Inferior parietal cortex (tissue), 1 donor: Measurements from ENCODE around the gene MERTK.
"Not testable (repeated sequence)": the region's sequence is repeated elsewhere in the genome, so short reads cannot be mapped to it uniquely, and the experiment has no call there.

Experiments
- DNase-seq: peaks from one replicate; pipeline ENCODE4 v3.0.0-alpha.2; 2016; ENCODE audit errors: extremely low spot score

MERTK gene

DNA sequence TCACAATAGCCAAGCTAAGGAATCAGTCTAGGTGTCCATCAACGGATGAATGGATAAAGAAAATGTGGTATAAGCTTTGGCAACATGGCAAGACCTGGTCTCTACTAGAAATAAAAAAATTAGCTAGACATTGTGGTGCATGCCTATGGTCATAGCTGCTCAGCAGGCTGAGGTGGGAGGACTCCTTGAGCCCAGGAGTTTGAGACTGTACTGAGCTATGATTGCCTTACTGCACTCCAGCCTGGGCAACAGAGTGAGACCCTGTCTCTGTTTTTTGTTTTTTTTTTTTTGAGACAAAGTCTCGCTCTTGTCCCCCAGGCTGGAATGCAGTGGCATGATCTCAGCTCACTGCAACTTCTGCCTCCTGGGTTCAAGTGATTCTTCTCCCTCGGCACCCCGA is 11.6 kb downstream of the MERTK start:
- DNase-seq, result not testable (repeated sequence)

DNA sequence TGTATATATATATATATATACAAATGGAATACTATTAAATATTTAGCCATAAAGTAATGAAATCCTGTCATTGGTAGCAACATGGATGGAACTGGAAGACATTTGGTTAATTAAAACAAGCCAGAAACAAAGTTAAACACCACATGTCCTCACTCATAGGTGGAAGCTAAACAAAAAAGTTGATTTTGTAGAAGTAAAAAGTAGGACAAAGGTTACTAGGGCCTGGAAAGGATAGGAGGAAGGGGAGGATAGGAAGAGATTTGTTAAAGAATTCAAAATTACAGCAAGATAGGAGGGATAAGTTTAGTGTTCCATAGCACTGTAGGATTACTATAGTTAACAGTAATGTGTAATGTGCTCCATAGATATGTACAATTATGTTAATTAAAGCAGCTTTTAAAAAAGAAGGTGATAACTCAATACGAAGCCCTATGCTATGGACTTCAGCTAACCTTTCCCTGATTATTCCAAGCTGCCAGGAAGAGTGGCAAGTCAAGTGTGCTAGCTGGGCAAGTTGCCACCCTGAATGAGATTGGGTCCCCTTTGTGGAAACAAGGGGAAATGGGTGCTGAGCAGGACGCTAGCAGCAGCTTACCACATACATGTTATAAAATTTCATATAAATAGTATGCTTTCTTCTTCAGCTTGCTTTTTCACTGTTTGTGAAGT is 12.3 kb downstream of the MERTK start:
- no peak for DNase-seq

GRCh38 chr2:111911295-111911977 is 13.0 kb downstream of the MERTK start:
- not testable (repeated sequence) for DNase-seq

DNA sequence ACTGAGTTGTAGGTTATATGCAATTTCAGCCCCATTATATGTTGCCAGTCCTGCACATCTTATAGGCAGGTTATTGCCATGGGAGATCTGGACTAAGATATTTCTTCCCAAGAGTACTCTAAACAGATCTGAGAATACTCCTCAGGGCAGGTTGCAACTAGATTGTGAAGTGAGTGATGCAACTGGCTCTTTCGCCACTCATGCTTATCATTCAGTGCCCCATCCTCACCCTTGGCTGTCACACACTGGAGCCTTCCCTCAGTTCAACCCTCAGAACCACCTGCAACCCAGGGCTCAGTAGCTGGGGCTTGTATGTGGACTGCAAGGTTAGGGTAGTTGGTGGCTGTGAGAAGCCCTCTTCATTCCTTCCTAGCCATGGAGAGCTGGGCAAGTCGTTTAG is 14.1 kb downstream of the MERTK start:
- no peak for DNase-seq

- no peak for DNase-seq
Observed at GRCh38 chr2:111917106-111917505, 18.7 kb downstream of the MERTK start.

GRCh38 chr2:111918383-111918806 is 20.0 kb downstream of the MERTK start:
- DNase-seq, result no peak

DNA sequence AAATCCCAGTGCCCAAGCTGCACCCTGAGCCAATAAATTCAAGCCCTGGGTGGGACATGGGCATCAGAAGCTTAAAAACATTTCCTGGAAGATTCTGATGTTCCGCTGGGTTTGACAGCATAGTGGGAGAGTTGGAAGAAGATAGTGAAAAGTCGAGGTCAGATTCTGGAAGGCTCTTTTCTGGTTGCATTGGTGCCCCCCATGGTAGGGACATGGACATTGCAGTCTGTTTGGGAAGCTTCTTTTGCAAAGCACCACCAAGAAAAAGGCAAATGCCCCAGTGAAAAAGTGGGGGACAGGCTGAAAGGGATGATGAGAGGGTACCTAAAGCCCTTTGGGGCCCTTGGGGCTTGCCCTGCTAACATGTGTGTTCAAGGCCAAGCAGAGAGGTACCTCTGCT is 21.0 kb downstream of the MERTK start:
- DNase-seq, result no peak

DNA sequence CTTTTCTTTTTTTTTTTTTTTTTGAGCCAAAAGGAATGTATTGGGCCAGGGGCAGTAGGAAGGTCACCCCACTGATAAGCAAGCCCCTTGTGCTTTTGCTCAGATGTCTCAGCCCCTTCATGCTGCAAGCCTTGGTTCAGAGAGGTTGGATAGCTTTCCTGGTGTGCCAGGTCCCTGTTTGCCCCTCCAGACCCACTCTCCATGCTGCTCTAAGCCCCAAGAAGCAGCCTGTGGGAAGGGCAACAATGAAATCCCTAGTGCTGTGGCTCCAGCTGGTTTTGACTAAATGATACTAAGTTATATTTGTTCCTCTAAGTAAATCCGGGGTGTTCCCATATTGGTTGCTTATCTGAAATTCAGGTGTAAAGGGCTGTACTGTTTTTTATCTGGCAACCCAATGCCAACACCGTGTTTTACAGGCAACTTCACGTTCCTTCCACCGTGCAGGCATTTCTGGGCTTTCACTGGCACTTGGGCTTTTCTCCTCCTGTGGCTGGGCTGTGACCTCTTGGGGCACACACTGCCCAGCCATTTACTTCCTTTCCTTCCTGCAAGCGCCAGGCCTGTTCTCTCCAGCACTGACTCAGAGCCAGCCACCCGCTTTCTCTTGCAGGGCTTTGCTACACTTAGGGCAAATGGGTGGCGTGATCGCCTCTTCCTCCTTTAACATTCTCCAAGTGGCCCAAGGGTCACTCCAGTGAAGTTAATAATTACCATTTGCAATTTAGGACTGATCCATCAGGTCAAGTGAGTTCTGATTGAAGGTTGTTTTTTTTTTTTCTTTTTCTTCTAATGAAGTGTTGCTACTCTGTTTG is 21.6 kb downstream of the MERTK start:
- DNase-seq, result no peak

- no peak for DNase-seq
Observed at GRCh38 chr2:111923276-111923804, 24.9 kb downstream of the MERTK start.

DNA sequence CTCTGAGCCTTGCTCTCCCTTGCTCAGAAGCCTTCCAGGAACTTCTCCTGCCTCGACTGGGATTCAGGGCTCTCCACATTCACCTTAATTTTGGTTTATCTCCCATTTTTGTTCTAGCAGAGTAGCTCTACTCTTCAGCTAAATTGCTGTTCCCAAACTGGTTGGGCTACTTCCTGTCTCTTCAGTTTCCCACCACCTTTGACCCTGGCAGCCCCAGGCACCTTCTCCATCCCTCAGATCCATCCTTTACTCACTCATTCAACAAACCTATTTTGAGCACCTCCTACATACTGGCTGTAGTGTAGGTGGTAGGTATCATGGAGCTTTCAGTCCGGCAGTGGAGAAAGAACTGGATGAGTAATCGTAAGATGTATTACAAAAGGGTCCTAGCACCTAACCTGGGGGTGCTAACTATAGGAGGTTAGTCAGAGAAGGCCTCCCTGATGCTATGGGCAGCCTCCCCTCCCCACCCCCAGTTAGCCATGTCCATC is 26.3 kb downstream of the MERTK start:
- no peak for DNase-seq

- no peak for DNase-seq
Observed at GRCh38 chr2:111927723-111928122, 29.3 kb downstream of the MERTK start.

DNA sequence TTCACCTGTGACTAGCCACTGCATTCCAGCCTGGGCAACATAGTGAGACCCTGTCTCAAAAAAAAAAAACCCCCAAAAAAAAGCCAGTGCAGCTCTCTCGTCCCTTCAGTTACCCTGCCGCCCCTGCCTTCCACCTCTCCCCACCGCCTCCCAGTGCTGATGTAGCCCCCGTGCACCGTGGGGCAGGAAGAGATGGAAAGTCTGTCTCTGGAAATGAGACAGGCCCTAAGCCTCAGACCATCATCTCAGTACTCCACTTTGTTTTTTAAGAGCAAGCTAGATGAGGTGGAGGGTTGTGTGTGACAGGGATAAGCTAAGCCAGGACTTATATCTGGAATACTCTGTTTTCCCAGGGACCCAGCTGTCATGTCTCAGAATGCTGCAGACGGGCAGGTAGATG is 32.0 kb downstream of the MERTK start:
- DNase-seq, result no peak

DNA sequence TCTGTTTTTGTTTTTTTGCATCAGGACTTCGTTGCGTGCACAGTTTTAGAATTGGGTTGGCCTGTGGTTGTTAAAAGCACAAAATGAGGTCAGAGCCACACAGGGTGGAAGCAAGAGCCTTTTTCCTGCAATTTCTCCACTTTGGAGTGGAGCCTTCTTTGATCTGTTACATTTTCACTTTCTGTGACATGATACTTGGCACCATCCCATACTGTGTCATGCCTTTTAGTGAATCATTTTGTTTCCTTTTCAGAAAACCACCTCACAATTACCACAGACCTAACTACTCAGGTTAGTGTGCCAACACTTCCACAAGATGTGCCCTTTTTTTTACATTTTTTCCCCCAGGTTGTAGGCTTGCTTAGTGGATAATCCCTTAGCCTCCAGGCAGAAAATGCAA is 32.5 kb downstream of the MERTK start:
- DNase-seq, result no peak

- DNase-seq, result no peak
Observed at GRCh38 chr2:111932841-111933291, 34.5 kb downstream of the MERTK start.

DNA sequence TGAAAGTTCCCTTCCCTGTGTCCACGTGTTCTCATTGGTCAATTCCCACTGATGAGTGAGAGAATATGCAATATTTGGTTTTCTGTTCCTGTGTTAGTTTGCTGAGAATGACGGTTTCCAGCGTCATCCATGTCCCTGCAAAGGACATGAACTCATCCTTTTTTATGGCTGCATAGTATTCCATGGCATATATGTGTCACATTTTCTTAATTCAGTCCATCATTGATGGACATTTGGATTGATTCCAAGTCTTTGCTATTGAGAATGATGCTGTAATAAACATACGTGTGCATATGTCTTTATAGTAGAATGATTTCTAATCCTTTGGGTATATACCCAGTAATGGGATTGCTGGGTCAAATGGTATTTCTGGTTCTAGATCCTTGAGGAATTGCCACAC is 35.5 kb downstream of the MERTK start:
- DNase-seq, result not testable (repeated sequence)

DNA sequence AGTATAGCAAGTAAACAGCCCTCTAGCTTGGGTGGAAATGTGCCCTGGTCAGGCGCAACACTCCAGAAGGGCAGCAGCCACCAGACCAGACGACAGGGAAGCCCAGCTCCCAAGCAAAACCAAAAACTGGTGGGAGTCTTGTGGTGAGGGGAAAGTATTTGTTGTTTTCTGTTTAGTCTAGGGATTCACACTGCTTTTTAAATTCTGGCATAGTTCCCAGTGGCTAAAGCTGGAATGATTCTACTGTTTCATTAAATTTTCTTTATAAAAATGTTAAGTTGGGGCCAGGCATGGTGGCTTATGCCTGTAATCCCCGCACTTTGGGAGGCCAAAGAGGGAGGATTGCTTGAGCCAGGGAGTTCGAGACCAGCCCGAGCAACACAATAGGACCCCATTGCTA is 38.5 kb downstream of the MERTK start:
- DNase-seq, result no peak

DNA sequence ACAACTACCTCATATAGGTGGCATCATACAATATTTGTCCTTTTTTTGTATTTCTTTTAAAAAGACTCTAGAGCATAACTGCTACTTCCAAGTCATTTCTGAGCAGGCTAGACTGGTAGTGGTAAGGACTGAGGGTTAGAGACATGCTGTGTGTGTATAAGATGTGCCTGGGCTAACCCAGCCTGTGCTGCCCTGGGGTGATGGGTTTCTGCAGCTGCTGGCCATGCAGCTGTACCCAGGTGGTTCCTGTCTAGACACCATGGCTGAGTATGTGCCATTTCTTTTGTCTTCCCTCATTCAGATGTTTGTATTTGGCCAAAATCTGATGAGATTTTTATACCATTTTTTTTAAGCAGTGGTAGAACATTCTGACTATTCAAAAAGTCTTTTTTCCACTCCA is 40.0 kb downstream of the MERTK start:
- no peak for DNase-seq

GRCh38 chr2:111940333-111941196 is 42.2 kb downstream of the MERTK start:
- no peak for DNase-seq

GRCh38 chr2:111941531-111941930 is 43.1 kb downstream of the MERTK start:
- DNase-seq, result no peak

GRCh38 chr2:111944531-111945210 is 46.3 kb downstream of the MERTK start:
- DNase-seq, result no peak
